ENCODE data around the gene ZFP36. TPM values are rescaled to one million over a fixed set of nuclear protein-coding genes. Genes with fewer than 3 reads are reported as not detected.
A peak's percentile ranks its signal among the peaks of the same experiment; 100 is the strongest.

Gene ZFP36
- 7.5 and 12.4 TPM in 2 replicates for total RNA-seq

- Histone ChIP-seq H3K4me3 (ENCODE audit: low read depth, low read length) (peak within 1 kb of the TSS; percentile 95), H3K27me3 (ENCODE audit: control insufficient read depth, insufficient read depth, low read length) (no peaks in the 10 kb centered on the region), H3K36me3 (ENCODE audit: control insufficient read depth, insufficient read depth, low read length) (peaks cover 1% of the 10 kb centered on the region)
- DNase-seq (ENCODE audit: low read depth) = no peak
- TF ChIP-seq CTCF (IDR thresholded peaks at IDR 0.05; ENCODE audit: insufficient read depth, low read length, poor library complexity, severe bottlenecking) = peak; percentile 10
These were observed at the start of gene ZFP36 for GRCh38 chr19:39406656-39407409. ZFP36 (plus strand) TSS chr19:39406847; CDS start chr19:39406905, 58 bp downstream.

- H3K27me3 ChIP-seq (ENCODE audit: control insufficient read depth, insufficient read depth, low read length) = no peaks in the 10 kb centered on the region
- H3K4me3 ChIP-seq (ENCODE audit: low read depth, low read length) = no peak overlapping the region
- H3K36me3 ChIP-seq (ENCODE audit: control insufficient read depth, insufficient read depth, low read length) = peaks cover 1% of the 10 kb centered on the region
- TF ChIP-seq CTCF (IDR thresholded peaks at IDR 0.05; ENCODE audit: insufficient read depth, low read length, poor library complexity, severe bottlenecking) = no peak
- DNase-seq (ENCODE audit: low read depth) = no peak
These were observed 47.6 kb upstream of the ZFP36 start for GRCh38 chr19:39359026-39359425.

GRCh38 chr19:39360599-39360998, 46.0 kb upstream of the ZFP36 start:
- no peak for TF ChIP-seq CTCF (IDR thresholded peaks at IDR 0.05; ENCODE audit: insufficient read depth, low read length, poor library complexity, severe bottlenecking)
- no peaks in the 10 kb centered on the region for H3K27me3 ChIP-seq (ENCODE audit: control insufficient read depth, insufficient read depth, low read length)
- H3K4me3 ChIP-seq (ENCODE audit: low read depth, low read length) = no peak overlapping the region
- DNase-seq (ENCODE audit: low read depth) = no peak
- peaks cover 1% of the 10 kb centered on the region for H3K36me3 ChIP-seq (ENCODE audit: control insufficient read depth, insufficient read depth, low read length)

GRCh38 chr19:39362682-39363657, 43.7 kb upstream of the ZFP36 start:
- peak; percentile 45 for DNase-seq (ENCODE audit: low read depth)
- peaks cover 1% of the 10 kb centered on the region for H3K36me3 ChIP-seq (ENCODE audit: control insufficient read depth, insufficient read depth, low read length)
- TF ChIP-seq CTCF (IDR thresholded peaks at IDR 0.05; ENCODE audit: insufficient read depth, low read length, poor library complexity, severe bottlenecking) = no peak
- no peak overlapping the region for H3K4me3 ChIP-seq (ENCODE audit: low read depth, low read length)
- H3K27me3 ChIP-seq (ENCODE audit: control insufficient read depth, insufficient read depth, low read length) = no peaks in the 10 kb centered on the region

- Histone ChIP-seq H3K36me3 (ENCODE audit: control insufficient read depth, insufficient read depth, low read length) (no peaks in the 10 kb centered on the region), H3K4me3 (ENCODE audit: low read depth, low read length) (no peak overlapping the region), H3K27me3 (ENCODE audit: control insufficient read depth, insufficient read depth, low read length) (no peaks in the 10 kb centered on the region)
- no peak for TF ChIP-seq CTCF (IDR thresholded peaks at IDR 0.05; ENCODE audit: insufficient read depth, low read length, poor library complexity, severe bottlenecking)
- DNase-seq (ENCODE audit: low read depth) = no peak
These were observed 42.7 kb upstream of the ZFP36 start for GRCh38 chr19:39363901-39364457.
